GM23338 (cell line): ENCODE data around the gene TBX22. TPM values are rescaled to one million over a fixed set of nuclear protein-coding genes. Genes with fewer than 3 reads are reported as not detected.
"Not testable (repeated sequence)": the region's sequence is repeated elsewhere in the genome, so short reads cannot be mapped to it uniquely, and the experiment has no call there.

Experiments used
- ATAC-seq: fragments of 200-7000 bp; cut with Tn5 transposase; 3 replicates; pipeline ENCODE4 v1.9.1; 2020
- DNase-seq: peaks from one replicate; pipeline ENCODE4 v3.0.0-alpha.2; 2015; ENCODE audit warnings: low spot score
- H2AFZ ChIP-seq: fragments of 200-600 bp; sonication (generic); 2 replicates; pipeline ENCODE4 v1.8.0; 2016; ENCODE audit warnings: antibody characterized with exemption, mild to moderate bottlenecking, moderate library complexity
- H3F3A ChIP-seq: fragments of 200-600 bp; sonication (generic); replicated peaks from 2 replicates; pipeline ENCODE4 v1.8.0; 2017; ENCODE audit warnings: antibody characterized with exemption, mixed run types, low read depth
- H3K27ac ChIP-seq: fragments of 200-600 bp; sonication (generic); 2 replicates; pipeline ENCODE4 v1.6.1; 2016; ENCODE audit warnings: low read depth
- H3K27me3 ChIP-seq: fragments of 200-600 bp; sonication (generic); 2 replicates; pipeline ENCODE4 v1.8.0; 2016; ENCODE audit warnings: mild to moderate bottlenecking, mixed run types, moderate library complexity; ENCODE audit not compliant: insufficient read depth
- H3K36me3 ChIP-seq: fragments of 200-600 bp; sonication (generic); 2 replicates; pipeline ENCODE4 v1.8.0; 2016; ENCODE audit warnings: mild to moderate bottlenecking; ENCODE audit not compliant: insufficient read depth
- H3K4me1 ChIP-seq: fragments of 200-600 bp; sonication (generic); 2 replicates; pipeline ENCODE4 v1.8.0; 2016; ENCODE audit warnings: mild to moderate bottlenecking, moderate library complexity; ENCODE audit not compliant: insufficient read depth
- H3K4me2 ChIP-seq: fragments of 200-600 bp; sonication (generic); 2 replicates; pipeline ENCODE4 v1.7.1; 2017; ENCODE audit warnings: mixed run types
- H3K4me3 ChIP-seq: fragments of 200-600 bp; sonication (generic); 2 replicates; pipeline ENCODE4 v1.6.1; 2016; ENCODE audit warnings: mixed run types
- H3K79me2 ChIP-seq: fragments of 200-600 bp; sonication (generic); replicated peaks from 2 replicates; pipeline ENCODE4 v1.8.0; 2017; ENCODE audit warnings: mild to moderate bottlenecking; ENCODE audit not compliant: insufficient read depth
- H3K9me2 ChIP-seq: fragments of 200-600 bp; sonication (generic); 2 replicates; pipeline ENCODE4 v1.8.0; 2017; ENCODE audit not compliant: insufficient read depth
- H4K20me1 ChIP-seq: fragments of 200-600 bp; sonication (generic); replicated peaks from 2 replicates; pipeline ENCODE4 v1.8.0; 2017; ENCODE audit warnings: mild to moderate bottlenecking; ENCODE audit not compliant: insufficient read depth
- H3K27ac Mint-ChIP-seq: 2 replicates; pipeline ENCODE4 v1.8.0; 2020; ENCODE audit warnings: inconsistent platforms, mild to moderate bottlenecking, moderate library complexity, mixed read lengths
- H3K27me3 Mint-ChIP-seq: 3 replicates; pipeline ENCODE4 v1.8.0; 2022; ENCODE audit warnings: low read depth, mild to moderate bottlenecking, moderate library complexity, mixed read lengths, inconsistent platforms; ENCODE audit not compliant: insufficient read depth, poor library complexity
- H3K36me3 Mint-ChIP-seq: 3 replicates; pipeline ENCODE4 v1.8.0; 2021; ENCODE audit warnings: low read depth, mild to moderate bottlenecking, inconsistent platforms, moderate library complexity, mixed read lengths
- H3K4me1 Mint-ChIP-seq: 3 replicates; pipeline ENCODE4 v1.8.0; 2020; ENCODE audit warnings: mild to moderate bottlenecking, inconsistent platforms, mixed read lengths
- H3K4me3 Mint-ChIP-seq: 3 replicates; pipeline ENCODE4 v1.8.0; 2021; ENCODE audit warnings: moderate library complexity, mild to moderate bottlenecking, inconsistent platforms, mixed read lengths
- H3K9me3 Mint-ChIP-seq: 3 replicates; pipeline ENCODE4 v1.8.0; 2020; ENCODE audit warnings: moderate library complexity, mild to moderate bottlenecking, inconsistent platforms, mixed read lengths
- polyA plus RNA-seq: library from polyadenylated mRNA; unstranded; fragments of >200 nt; fragmentation: Nextera tagmentation; extraction: Ambion mirVana; gene quantifications from 2 replicates; pipeline ENCODE4 v1.2.1, GENCODE V29; 2016
- total RNA-seq: library from RNA; depleted of rRNA; stranded (reverse); fragments of >200 nt; shearing (Covaris generic); gene quantifications from 2 replicates; pipeline ENCODE4 v1.2.3, GENCODE V29; 2014

Gene TBX22
- total and polyA plus RNA-seq, 2 experiments from 2014 or later: 0.24 to 0.52 TPM

GRCh38 chrX:80075625-80076024 lies 61.1 kb downstream of the TBX22 start:
- H3K27me3 ChIP-seq, H3K27me3 Mint-ChIP-seq, DNase-seq, H3K4me3 Mint-ChIP-seq, H3K79me2 ChIP-seq, H3K4me1 ChIP-seq, H3F3A ChIP-seq, H2AFZ ChIP-seq, H4K20me1 ChIP-seq, H3K4me2 ChIP-seq, ATAC-seq, H3K9me2 ChIP-seq, H3K36me3 Mint-ChIP-seq, H3K4me3 ChIP-seq, H3K27ac Mint-ChIP-seq, H3K4me1 Mint-ChIP-seq, H3K36me3 ChIP-seq, H3K27ac ChIP-seq: not testable (repeated sequence)
- H3K9me3 Mint-ChIP-seq: peaks cover 32% of the 10 kb centered on the region
